HG03280 (cell line): ENCODE measurements around the gene TESPA1.
A peak's percentile ranks its signal among the peaks of the same experiment; 100 is the strongest.

Experiments
- ATAC-seq: cut with Tn5 transposase; IDR thresholded peaks from one replicate; pipeline ENCODE4 v1.9.1; 2021; ENCODE audit warnings: mild to moderate bottlenecking, moderate library complexity; ENCODE audit not compliant: unreplicated experiment

TESPA1 gene, protein sequence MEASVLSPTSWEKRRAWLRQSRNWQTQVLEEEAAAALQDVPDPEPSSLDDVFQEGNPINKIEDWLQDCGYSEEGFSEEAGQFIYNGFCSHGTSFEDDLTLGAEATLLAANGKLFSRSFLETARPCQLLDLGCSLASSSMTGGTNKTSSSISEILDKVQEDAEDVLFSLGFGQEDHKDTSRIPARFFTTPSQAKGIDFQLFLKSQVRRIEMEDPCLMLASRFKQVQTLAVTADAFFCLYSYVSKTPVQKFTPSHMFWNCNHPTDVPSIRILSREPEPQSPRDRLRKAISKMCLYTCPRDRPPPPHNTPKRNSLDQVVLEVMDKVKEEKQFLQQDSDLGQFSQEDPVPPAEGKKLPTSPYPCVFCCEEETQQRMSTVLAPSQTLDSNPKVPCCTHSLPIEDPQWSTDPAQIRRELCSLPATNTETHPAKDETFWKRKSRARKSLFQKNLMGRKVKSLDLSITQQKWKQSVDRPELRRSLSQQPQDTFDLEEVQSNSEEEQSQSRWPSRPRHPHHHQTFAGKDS

DNA sequence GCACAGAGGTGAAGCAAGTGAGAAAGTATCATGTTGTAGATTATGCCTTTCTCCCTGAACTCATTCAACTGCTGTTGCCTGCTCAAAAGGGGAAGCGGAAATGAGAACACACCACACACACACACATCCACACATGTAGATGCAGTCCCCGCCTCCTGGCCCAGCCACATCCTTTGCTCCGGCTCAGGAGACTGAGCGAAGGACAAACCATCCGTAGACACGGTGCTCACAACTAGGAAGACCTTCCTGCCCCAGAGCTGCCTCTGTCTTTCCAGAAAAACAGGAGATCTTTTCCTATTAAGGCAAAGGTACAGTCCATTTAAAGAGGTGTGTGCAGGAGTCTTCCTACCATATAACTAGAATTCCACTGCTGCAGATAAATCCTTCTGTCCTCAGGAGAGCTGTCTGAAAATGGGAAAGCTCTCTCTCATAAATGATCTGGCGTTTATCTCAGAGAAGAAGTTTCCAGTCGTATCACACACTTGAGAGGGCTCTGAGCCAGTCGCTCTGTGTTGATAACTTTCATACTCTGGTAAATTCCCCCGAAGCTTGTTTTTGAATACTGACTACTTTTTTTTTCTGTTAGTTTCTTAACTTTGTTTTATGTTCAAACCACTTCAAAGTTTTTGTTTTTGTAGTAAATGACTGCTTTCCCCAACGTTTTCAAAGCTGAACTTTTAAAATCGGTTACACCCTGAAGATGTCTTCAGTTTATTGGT, at the start of gene TESPA1:
TSS of gene TESPA1 (minus strand) at position 105 of the 719 bp plus-strand sequence. CDS start 10,200 bp downstream, outside the sequence.
- peak; percentile 95 for ATAC-seq

DNA sequence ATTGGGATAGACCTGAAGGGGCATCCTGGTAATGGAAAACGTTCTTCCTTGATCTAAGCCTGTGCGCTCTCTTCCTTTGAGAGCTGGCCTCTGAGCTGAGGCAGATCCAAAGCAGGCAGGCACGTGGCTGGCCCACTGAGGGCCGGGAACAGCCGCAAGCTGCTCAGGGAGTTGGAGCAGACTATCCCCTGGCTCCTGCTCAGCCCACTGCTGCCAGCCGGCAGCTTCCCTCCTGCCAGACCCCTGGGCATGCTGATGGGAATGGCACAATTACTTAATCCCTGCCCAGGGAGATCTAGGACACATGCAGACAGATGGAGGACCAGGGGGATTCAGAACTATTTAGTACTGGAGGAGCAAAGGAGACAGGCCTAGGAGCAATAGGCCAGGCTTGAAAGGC, 49.7 kb upstream of the TESPA1 start:
- no peak for ATAC-seq

DNA sequence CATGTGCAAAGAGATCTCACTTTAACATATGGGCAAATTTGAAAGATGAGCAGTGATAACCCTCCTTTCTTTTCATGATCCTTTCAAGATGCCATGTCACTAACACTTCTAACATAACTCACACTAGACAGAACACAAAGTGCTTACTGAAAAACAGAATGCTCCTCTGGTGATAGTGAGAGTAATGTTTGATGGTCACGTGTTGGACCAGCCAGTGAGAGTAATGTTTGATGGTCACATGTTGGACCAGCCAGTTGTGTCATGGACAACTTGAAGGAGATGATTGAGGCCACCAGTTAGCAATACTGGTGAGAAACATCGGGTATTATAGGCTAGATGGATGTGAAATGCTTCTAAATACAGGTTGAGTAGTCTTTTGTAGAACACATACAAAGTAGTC, 40.9 kb upstream of the TESPA1 start:
- ATAC-seq = no peak

GRCh38 chr12:55024575-55024974, 40.0 kb upstream of the TESPA1 start:
- no peak for ATAC-seq

- ATAC-seq = no peak
Measured at GRCh38 chr12:55019784-55020183, 35.2 kb upstream of the TESPA1 start, which contains the start of gene NEUROD4. TSS of gene NEUROD4 (plus strand) at chr12:55019974. CDS start at chr12:55026440, 6,466 bp downstream.

GRCh38 chr12:55017416-55017925, 32.9 kb upstream of the TESPA1 start:
- no peak for ATAC-seq

GRCh38 chr12:55008944-55009585, 24.5 kb upstream of the TESPA1 start:
- no peak for ATAC-seq

- ATAC-seq = no peak
Measured at GRCh38 chr12:55002355-55002754, 17.8 kb upstream of the TESPA1 start.

DNA sequence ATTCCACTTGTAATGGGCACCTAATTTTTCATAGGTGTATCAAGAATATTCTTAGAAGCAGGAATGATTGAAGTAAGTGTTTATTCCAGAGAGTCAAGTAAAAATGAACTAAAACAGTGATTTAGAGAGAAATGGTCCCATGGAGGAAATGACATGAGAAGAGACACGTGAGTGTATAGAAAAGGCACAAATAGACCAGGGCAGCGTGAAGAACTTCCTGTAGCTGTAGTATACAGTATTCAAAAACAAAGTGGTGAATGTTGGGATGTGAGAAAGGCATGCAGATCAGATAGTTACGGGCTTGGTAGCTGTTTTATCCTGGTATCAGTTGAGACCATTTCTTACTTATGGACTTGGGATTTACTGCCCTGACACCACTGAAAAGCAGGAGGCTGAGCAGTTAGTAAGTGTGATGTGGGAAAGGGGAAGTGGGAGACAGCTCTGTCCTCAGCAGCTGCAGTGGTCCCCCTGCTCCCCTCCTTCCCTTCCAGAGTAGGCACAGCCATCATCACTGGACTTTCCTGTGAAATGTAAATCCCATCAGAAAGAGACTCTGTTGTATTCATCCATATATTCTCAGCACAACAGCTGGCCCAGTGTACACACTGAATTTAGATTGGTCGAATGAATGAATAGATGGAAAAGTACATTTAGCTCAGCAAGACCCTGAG, 16.8 kb upstream of the TESPA1 start:
- ATAC-seq = no peak

DNA sequence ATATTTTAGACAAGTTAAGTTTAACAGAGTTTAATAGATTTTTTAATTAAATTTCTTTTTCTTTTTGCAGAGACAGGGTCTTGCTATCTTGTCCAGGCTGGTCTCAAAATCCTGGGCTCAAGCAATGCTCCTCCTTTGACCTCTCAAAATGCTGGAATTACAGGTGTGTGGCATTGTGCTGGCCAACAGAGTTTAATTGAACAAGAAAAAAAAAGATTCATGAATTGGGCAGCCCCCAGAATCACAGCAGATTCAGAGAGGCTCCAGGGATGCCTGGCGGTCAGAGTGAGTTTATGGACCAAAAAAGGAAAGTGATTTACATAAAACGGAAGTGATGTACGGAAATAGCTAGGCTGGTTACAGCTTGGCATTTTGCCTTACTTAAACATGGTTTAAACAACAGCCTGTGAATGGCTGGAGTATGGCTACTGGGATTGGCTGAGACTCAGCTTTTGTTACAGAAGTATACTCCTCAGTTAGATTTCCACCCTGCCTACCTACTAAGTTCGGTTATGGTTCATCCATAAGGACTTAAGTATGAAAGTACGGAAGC, 14.5 kb upstream of the TESPA1 start:
- ATAC-seq = no peak

DNA sequence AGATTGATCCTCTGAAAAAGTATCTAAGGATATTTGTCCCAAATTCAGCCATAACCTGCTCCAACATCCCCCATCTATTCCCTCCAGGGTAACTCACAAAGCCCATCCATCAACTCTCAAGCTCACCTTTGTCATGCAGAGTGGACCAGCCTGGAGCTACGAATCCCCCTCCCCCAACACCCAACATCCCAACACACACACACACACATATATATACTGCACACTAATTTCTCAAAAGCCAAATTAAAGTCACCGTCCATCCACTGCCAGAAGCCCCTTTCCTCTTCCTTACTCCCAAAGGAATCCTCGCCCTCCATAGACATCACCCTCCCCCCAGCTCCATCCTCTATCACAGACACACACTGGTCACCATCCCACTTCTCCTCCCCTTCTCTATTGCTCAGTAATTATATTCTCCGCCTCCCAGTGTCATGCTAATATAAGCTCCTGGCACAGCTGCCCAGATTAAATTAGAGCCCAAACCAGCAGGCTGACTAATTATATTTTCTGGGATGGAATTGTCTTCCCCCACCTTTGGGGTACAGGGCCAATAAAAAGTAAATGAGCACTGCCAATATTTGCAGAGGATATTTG, 13.5 kb upstream of the TESPA1 start:
- no peak for ATAC-seq

- no peak for ATAC-seq
Measured at GRCh38 chr12:54996205-54996604, 11.6 kb upstream of the TESPA1 start.

GRCh38 chr12:54993181-54993835, 8.7 kb upstream of the TESPA1 start:
- peak; percentile 35 for ATAC-seq

GRCh38 chr12:54991991-54992375, 7.4 kb upstream of the TESPA1 start:
- ATAC-seq = peak; percentile 41

DNA sequence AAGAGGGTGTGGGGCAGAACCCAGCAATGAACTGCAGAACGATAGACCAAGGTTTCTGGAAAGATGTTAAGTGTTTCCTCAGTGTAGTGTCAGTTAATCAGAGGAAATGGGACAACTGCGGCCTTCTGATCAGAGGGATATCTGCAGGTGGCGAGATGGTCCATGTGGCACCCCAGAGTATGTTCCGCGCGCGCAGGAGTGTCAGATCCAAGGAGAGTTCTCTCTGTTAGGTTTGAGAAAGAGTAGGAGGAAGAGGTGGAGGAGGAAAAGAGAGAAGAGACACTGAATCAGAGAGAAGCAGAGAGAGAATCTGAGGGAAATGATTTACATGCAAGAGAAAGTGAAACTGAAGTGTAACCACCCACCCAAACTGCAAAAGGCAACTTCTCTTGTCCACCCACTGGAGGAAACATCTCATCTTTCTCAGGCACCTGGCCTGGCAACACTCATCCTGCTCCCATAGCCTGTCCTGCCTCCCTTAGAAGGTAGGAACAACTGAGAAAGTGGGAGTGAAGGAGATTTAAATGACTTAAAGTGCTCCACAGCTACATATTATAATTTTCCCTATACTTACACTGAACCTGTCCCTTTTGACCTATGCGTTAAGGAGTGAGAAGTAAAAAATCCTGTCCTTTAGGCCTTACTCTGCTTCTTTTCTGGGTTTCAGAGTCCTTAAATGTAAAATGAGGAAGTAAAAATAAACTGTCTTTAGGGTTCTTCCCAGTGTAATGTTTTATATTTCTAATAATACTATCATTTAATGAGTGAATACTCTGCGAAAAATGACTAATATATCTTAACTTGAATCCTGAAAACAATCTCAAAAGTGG, 6.8 kb upstream of the TESPA1 start:
- ATAC-seq = peak; percentile 75

DNA sequence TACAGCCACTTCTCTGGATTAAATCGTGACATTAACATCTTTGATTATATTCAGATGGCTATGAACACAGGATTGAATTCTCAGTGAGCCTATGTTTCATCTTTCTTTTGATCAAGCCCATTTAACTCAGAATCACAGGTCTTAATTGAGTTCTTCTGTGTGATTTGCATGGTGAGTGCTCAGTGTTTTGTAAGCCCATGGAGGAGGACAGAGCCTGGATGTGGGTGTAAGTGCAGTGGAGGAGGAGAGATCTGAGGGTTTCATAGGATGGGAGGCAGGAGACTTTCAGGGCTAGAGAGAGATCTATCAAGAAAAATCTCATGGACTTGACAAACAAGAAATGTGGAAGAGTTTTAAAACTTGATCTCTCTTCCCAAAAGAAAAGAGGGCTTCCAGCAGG, 5.3 kb upstream of the TESPA1 start:
- ATAC-seq = no peak

DNA sequence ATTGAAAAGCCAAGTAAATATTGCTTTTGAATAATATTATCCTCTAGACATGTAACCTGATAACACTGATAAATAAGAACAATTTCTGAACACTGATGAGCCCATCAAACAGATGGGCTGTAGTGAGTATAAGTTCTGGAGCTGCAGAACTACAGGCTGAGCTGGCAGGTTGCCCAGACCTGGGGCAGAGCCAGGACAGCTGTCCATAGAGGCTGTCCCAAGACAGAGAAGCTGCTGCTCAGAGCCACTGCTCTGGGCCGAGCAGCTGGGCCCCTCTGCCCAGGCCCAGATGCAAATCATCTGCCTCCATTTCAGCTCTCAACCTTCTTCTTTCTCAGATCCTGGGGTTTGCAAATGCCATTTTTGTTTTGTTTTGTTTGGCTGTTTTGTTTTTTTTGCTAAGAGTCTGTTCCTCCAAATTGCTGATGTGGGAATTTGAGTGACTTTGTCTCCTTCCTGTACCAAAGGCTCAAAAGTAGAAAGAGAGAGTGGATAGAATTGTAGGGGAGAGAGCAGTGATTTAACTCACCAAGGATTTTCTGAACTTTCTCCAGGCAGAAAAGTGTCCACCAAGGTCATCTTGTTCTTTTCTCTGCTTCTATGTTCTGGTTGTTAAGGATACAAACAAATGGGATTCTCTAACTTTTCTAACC, 4.0 kb upstream of the TESPA1 start:
- no peak for ATAC-seq

DNA sequence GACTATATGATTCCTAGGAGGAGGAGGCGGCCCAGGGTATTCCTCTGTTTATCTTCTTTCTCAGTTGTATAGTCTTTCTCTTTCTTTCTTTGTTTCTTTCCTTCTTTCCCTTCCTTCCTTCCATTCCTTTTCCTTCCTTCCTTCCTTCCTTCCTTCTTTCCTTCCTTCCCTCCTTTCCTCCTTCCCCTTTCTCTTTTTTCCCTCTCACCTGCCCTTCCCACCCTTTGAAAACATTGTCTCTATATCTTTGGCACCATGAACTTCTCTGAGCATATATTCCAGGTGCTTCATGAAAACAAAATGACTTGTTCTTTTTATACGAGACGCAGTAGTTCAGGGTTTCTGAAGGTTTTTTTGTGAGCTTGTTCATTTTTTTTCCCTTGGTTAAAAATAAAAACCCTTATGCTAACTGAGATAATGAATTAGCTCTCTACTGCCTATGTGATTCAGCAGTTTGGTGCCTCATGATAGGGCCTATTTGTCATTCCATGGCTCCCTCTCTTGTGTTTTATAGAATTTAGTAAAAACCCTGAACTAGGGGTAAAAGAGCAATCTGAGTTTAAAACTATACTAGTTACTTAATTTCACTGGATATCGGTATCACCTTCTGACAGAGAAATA, 3.2 kb upstream of the TESPA1 start:
- ATAC-seq = no peak
